AG10803 (cell line): ENCODE results near the gene DNAJC8.

Source experiments
- DNase-seq: peaks from one replicate; pipeline ENCODE4 v3.0.0; 2010; ENCODE audit warnings: low read depth
- H3K4me3 ChIP-seq: 2 replicates; pipeline ENCODE4 v1.5.1; 2011; ENCODE audit warnings: mild to moderate bottlenecking, low read length, control low read depth
- CTCF ChIP-seq: conservative IDR thresholded peaks from 2 replicates; pipeline ENCODE4 v1.5.1; 2011; ENCODE audit warnings: mild to moderate bottlenecking, low read length, control low read depth, inconsistent platforms

The DNAJC8 gene

GRCh38 chr1:28170001-28170596 is 62.7 kb downstream of the DNAJC8 start:
- no peak for TF ChIP-seq CTCF
- H3K4me3 ChIP-seq, result no peak overlapping the region
- DNase-seq, result no peak

DNA sequence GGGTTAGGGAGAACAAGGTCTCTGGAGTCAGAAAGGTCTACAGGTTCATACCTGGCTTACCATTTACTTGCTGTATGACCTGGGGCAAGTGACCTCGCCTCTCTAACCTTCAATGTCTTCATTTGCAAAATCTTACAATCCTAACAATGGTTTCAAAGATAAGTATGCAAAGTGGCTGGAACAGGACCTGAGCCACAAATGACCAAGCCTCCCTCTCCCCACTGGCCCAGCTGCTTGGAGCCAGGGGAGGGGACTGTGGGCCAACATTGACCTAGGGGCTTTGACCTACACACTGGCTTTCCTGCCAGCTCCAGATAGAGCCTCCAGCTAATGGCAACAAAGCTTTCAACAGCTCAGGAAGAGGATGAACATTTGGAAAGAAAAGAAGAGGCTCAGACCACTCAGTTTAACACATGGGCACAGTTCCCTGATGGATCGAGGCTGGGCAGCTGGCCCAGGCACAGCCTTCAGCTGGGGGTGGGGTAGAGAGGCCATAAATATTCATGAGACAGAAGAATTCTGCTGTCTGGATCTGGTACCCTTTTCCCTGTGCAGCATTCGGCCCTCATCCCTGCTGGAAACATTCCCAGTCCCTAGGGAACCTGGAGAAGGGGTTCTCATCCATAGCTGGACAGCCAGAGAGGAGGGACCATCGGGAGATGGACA is 69.2 kb downstream of the DNAJC8 start:
- no peak for TF ChIP-seq CTCF
- H3K4me3 ChIP-seq, result no peak overlapping the region
- DNase-seq, result peak; percentile 25

- H3K4me3 ChIP-seq, result no peak overlapping the region
- TF ChIP-seq CTCF, result no peak
- no peak for DNase-seq
These were observed 70.7 kb downstream of the DNAJC8 start for GRCh38 chr1:28162151-28162550.

DNA sequence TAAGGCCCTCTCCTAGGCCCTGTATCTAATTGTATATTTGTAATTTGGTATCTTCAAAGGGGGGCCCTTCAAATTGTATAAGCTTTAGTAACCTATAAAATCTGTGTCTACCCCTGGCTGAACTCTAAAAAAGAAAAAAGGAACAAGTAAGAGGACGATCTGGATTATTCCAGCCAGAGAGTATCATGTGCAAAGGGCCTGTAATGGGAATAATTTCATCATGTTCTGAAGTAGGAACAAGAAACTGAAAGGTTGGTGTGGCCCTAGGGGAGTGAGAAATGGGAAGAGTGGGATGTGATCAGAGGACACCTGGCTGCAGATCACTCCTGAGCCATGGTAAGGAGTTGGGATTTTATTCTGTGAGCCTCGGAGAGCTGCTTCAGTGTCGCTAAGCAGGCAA is 71.1 kb downstream of the DNAJC8 start:
- no peak for DNase-seq
- TF ChIP-seq CTCF, result no peak
- H3K4me3 ChIP-seq, result no peak overlapping the region

DNA sequence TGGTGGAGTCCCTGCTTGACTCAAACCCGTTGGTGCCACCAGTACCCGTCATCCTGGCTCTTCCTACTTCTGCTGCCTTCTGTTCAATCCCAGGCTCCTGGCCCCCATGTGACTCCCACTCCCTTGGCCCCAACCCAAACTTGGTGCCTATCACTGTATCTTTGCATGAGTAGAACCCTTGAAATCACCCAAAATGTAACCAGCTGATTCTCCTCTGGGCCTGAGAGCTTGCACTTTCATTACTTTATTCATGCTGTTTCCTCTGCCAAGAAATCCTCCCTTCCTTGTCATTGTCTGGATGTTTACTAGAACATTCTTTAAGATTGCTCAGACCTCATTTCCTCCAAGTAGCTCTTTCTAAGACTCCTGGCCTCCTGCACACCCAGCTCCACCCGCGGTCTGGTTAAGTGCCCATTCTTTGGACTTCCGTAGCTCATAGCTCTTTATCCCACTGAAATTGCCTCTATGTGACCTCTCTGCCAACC is 72.0 kb downstream of the DNAJC8 start:
- H3K4me3 ChIP-seq, result no peak overlapping the region
- TF ChIP-seq CTCF, result no peak
- DNase-seq, result peak; percentile 77

DNA sequence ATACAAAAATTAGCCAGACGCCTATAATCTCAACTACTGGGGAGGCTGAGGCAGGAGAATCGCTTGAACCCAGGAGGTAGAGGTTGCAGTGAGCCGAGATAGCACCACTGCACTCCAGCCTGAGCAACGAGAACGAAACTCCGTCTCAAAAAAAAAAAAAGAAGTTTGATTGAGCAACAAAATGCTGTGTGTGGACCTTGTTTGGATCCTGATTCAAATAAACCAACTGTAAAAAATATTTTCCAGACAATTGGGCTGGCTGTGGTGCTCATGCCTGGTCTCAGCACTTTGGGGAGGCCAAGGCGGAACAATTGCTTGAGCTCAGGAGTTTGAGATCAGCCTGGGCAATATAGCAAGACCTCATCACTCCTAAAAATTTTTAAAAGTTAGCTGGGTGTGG is 73.1 kb downstream of the DNAJC8 start:
- H3K4me3 ChIP-seq, result no peak overlapping the region
- DNase-seq, result no peak
- no peak for TF ChIP-seq CTCF

DNA sequence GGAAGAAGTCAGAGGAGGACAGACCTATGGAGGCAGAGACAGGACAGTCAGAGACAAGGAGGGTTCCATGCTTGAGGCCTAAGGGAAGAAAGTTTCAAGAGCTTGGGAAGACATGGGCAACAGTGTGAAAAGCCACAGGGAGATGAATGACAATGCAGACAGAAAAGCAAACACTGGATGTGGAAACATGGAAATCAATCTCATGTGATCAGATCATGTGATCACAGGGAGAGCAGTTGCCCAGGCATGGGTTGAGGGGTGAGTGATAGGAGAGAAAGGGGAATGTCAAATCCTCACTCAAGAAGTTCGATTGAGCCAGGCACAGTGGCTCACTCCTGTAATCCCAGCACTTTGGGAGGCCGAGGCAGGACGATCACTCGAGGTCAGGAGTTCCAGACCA is 73.6 kb downstream of the DNAJC8 start:
- no peak for DNase-seq
- no peak overlapping the region for H3K4me3 ChIP-seq
- TF ChIP-seq CTCF, result no peak
